Anterior cingulate cortex (tissue), 58 donors: ENCODE results near the gene BRD1.
"Not testable (repeated sequence)": the region's sequence is repeated elsewhere in the genome, so short reads cannot be mapped to it uniquely, and the experiment has no call there.

Experiments used
- DNase-seq, 58 donors: peaks; one replicate each; lab custom pipeline; 2025; lab: John Stamatoyannopoulos, UW

The BRD1 gene

DNA sequence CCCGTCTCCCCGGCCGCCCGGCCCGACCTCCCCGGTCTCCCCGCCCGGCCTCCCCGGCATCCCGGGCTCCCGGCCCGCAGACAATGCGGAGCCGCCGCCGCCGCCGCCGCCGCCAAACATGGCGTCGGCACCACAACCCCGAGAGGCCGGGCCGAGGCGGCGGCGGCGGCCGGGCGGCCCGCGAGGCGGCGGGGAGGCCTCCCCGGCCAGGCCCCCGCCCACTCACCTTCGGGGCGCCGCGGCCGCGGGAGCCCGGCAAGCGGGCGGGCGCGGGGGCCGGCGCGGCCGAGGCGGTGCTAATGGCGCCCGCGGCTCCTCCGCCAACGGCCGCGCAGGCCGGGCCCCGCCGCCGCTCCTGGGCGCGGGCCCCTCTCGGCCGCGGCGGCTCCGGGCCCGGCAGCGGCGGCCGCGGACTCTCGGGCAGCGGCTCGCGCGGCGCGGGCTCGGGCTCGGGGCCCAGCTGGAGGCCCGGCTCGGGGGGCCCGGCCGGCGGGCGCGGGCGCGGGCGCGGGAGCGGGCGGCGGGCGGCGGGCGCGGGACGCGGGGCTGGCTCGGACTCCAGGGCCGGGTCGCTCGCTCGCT lies 311 bp downstream of the BRD1 start:
- DNase-seq, result no peak

DNA sequence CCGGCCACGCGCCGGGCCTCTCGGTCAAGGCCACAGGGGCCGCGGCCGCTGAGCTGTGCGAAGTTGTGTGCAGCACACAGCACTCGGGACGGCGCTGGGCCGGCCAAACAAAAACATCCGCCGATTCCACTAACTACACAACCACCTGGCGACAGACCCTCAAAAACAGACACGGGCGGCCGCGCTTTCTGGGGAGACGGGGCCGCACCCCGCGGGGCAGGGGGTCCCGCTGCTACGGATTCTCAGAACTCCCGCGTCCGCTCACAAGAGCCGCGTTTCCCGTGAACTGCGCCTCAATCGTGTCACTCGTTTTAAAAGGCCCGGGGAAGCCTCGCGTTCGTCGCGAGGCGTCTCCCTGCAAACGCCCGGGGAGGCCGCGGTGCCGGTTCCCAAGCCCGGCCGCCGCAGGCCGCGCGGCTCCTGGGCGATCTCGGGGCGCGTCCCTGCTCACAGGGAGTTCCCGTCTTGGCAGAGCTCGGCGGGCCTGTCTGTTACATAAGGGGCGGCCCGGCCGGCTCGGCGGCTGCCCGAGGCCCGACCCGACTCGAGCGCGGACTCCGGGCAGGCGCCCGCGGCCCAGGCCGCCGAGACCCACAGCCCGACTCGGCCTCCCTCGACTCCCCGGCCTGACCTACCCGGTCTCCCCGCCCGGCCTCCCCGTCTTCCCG lies 936 bp downstream of the BRD1 start:
- peak in 11 of 58 donors; percentile 6 to 45 (median 27) for DNase-seq

DNA sequence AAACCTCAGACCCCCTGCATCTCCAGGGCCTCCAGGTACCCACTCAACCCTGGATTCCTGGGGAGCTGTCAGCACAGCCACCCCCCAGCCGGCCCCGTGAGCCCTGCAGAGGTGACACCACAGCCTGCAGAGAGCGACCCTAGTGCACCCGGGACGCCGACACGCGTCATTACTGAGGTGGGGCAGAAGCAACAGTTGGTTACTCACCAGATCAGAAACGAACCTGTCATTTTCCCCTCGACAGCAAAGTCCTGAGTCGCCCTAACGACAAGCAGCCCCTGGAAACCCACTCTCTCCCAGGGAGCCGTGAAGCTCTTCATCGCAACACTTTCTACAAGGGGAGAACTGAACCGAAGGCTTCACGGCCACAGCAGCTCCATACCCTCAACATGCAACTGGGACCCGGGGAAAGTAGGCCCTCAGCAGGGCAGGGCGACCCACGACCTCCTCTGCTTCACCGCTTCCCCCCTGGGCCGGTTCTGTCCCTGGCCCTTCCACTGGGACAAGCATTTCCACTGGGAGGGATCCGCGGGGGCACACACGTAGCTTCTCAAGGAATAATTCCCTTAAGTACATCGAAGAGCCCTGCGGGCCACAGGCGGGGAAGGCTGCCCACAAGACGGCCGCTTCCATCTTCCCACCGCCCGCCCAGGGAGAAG lies 1.6 kb downstream of the BRD1 start:
- no peak for DNase-seq

DNA sequence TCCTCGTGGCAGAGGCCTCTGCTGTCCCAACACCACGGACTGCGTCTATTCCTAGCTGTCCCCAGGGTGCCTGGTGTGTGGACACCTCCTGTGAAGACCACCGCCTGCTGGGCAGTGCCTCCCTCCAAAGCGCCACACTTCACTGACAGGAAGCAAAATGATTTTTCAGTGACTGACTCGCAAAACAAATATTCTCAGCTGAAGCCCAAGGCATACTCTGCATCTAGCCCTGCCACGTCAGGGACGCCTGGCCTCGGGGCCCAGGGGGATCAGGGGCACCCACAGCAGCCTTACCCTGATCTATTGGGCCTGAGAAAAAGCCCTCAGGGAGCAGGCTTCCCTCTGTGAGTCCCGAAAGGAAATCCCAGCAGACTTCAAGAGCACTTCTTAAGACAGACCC lies 2.2 kb downstream of the BRD1 start:
- DNase-seq, result no peak

DNA sequence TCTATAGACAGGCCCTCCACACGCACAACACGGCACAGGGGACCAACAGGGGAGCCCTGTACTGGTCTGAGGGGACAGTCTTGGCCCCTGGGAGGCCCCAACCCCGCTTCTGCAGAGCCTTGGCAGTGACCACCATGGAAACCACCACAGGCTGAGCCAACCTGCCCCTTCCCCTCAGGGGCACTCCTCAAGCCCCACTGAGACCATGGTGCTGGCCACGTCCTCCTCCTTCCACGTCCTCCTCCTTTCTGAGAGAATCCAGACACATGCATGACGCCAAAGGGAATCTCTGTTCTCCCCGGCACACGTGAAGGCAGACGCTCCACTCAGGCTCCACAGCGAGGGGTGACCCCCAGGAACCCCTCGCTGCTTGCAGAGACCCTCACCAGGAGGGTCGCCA lies 2.7 kb downstream of the BRD1 start:
- no peak for DNase-seq

DNA sequence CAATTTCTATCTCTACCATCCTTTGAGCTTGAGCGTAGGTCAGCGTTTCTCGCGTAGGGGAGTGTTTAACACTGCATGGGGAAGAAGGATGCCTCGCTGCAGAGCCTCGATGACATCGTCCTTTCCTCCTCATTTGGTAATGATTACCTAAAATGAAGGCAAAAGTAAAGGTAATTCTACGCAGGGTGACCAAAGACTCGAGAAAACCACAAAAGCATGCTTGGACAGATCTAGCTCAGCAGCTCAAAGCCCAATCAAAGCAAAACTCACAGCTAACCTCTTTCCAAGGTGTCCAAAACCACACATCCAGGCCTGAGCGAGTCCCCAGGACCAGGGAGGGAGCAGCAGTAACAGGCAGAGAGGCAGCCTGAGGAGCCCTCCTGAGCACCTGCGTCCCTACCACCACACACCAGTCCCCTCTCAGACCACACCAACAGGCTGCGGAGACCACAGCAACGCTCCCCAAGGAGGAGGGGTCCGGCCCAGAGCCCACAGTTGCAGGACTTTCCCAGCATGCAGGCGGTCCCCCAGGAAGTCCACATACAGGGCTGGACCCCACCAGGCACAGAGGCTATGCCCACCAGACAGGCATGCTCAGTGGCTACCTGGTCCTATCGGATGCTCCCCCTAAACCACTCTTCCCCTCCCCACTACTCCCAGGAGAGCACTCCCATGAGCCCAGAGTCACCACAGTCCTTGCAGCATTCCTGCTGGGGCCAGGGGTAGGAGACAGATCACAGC lies 3.3 kb downstream of the BRD1 start:
- DNase-seq, result no peak

DNA sequence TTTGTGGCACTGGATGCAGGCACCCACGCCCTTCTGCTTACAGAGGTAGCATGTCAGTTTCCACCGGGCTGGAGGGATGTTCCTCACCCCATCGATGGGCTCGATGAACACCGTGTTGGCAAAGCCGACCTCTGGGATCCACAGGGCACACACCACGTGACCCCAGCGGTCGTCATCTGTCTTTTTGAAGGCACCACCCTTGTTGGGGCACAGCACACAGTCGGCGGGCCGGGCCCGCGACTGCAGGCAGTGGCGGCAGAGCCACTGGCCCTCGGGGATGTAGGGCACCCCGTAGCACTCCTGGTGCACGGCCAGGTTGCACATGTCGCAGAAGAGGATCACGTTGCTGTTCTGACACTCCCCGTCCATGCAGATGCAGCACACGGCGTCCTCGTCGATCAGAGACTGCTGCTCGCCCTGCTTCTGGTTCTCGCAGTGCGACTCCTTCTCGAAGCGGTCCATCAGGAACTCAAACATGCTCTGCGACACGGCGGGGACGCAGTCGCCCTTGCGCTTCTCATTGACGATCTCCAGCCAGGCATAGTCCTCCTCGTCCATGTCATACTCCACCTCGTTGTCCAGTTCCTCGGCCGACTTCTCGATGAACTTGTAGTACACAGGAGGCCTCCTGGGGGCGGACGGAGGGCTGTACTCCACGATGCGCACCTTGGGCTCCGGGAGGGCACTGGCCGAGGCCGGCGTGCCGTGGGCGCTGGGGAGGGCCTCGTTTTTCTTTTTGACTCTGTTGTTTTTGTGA lies 4.2 kb downstream of the BRD1 start:
- DNase-seq, result no peak

DNA sequence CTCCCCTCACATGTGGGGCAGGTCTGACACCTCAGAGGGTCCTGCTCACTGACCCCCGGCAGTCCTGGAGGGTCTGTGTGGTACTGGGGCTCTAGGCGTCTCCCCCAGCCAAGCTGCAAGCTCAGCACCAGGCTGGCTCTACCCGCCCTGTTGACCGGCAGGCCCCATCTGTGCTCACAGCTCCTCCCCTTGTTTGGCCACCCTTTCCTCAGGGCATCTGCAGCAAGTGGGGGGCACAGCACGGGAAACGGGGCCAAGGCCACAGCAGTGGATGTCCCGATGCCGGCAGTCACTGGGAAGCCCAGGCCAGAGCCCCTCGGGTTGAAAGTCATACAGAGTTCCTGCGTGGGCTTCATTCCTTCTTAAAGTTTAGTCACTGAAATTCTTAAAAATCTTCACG lies 5.9 kb downstream of the BRD1 start:
- DNase-seq, result not testable (repeated sequence)

DNA sequence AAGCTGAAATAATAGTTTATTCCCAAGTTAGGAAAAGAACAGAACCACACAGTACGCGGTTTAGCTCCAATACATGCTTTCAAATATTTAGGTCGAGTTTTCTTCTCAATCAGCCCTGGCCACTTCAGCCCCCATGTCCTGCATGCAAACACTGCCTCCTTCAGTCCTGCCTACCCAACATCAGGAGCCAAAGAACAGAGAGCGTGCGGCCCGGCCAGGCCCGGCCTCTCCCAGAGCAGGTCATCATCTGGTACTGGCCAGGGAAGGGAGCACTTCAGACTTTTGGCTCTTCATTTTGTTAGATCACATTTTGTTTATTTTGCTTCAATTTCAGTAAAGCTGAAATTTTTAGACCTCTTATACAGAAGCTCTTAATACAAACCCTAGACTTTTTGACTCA lies 6.7 kb downstream of the BRD1 start:
- peak in 1 of 58 donors; percentile 19 for DNase-seq

DNA sequence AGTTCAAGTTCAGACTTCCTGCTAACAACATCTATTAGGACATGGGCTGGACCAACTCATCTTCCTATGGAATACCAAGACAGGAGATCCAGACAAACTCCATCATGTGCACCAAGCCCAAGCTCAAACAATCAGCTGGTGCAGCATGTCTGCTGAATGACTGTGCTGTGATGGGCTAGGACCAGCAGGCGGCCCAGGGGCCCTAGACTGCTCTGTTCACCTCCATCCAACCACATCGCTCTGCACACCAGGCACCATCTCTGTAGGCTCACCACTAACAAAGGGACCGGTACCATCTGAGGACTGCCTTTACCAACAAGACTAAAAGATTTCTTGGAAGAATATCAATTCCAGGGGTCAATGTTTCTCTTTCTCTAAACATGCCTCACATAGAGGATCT lies 10.3 kb downstream of the BRD1 start:
- no peak for DNase-seq

DNA sequence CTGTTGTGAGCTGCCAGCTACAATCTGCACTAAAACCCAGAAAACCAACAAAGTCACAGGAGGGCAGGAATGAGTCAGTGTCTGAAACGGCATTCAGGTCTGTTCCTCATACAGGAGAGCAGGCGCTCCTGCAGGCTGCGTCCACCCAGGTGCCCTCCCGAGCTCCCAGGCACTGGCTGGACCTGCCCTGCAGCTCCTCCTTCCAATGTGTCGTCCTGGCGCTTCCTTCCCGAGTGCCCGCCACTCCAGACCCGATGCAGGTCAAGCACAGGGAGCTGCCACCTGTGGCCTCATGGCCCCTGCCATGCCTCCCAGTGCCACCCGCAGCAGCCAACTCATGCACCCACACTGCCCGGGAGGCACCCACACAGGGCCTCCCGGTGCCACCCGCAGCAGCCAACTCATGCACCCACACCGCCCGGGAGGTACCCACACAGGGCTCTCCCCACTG lies 12.0 kb downstream of the BRD1 start:
- DNase-seq, result no peak

DNA sequence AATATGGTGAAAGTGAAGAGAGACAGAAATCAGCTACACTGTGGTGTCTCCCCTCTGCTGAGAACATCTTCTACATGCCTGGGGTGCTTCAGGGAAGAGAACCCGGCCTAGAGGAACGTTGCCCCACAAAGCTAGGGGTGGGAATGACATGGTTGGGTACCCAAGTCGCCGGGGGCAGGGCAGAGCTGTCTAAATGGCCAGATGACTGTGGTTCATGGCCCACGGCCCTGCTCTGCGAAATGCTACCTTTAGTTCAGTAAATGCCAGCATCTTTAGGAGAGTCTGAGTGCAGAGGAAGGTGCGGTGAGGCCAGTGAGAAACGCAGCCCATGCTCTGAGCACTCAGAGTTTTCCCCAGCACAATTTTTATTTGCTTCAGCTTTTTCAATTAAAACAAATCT lies 12.8 kb downstream of the BRD1 start:
- DNase-seq, result no peak

DNA sequence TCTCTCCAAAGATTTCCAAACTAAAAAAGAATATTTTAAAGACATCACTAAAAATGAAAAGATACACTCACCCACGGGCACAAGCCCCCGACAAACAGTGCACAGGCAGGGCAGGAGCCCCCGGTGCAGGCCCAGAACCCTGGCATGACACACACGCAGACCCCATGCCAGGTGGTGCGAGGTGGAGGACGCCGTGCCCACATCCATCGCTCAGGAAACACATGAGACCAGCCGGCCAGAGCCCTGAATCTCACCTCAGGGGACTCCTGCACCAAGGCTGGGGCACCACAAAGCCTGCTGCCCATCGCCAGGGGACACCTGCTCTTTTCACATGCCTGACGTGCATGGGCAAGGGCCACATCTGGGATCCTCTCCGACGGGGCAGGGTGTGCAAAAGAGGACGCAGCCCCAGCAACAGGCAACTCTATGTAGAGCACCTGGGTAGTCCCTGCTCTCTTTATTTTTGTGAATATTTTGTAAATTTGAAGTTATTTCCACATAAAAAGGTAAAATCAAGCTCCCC lies 13.4 kb downstream of the BRD1 start:
- no peak for DNase-seq

DNA sequence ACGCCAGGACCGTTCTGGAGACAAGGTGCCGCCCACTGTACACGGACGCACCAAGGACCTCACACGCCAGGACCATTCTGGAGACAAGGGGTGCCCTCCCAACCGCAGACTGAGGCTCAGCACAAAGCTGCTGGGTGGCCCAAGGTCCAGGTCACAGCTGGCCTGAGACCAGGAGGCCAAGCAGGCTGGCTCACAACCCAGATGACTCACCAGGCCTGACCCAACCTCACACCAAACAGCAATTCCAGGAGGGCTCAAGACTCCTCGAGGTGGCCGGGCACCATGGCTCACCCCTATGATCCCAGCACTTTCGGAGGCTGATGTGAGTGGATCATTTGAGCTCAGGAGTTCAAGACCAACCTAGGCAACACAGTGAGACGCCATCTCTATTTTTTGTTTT lies 14.8 kb downstream of the BRD1 start:
- DNase-seq, result no peak

DNA sequence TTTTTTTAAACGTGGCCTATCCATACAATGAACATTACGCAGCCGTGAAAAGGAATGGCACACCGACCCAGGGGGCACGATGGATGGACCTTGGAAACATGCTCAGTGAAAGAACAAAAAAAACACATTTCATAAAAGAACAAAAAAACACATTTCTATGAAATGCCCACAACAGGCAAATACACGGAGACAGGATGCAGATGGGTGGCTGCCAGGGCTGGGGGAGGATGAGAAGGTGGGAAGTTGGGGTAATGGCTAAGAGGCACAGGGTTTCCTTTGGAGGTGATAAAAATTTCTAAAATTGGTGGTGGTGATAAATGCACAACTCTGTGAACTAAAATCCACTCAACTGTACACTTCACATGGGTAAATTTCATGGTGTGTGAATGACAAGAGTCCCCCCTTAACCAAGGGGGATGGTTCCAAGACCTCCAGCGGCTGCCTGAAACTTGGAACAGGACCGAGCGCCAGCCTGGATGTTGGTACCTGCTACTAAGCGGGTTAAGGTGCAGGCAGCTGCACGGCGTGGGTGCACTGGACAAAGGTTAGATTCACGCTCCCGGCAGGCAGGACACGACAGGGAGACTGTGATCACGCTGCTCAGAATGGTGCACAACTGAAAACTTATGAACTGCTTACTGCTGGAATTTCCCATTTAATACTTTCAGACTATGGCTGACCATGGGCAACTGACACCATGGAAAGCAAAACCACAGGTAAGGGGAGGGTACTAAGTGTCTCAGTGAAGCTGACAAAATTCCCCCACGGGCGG lies 16.5 kb downstream of the BRD1 start:
- DNase-seq, result no peak

DNA sequence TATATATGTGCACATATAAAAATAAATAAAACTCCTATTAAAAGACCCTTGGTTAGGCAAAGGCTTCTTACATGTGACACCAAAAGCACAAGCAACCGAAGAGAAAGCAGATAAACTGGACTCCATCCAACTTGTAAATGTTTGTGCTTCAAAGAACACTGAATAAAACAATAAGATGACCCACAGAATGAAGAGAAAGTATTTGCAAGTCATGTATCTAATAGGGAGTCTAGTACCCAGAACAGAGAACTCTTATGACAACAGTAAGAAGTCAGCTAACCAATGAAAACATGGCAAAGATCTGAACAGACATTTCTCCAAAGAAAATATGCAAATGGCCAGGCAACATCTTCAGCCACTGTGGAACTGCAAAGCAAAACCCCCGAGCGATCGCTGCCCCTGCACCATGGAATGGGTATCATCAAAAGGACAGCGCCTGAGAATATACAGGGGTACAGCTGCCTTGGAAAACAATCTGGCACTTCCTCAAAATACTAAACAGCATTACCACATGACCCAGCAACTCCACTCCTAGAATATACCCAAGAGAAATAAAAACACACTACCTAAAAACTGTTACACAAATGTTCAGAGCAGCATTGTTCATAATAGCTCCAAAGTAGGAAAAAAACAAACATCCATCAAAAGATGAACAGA lies 17.2 kb downstream of the BRD1 start:
- no peak for DNase-seq

DNA sequence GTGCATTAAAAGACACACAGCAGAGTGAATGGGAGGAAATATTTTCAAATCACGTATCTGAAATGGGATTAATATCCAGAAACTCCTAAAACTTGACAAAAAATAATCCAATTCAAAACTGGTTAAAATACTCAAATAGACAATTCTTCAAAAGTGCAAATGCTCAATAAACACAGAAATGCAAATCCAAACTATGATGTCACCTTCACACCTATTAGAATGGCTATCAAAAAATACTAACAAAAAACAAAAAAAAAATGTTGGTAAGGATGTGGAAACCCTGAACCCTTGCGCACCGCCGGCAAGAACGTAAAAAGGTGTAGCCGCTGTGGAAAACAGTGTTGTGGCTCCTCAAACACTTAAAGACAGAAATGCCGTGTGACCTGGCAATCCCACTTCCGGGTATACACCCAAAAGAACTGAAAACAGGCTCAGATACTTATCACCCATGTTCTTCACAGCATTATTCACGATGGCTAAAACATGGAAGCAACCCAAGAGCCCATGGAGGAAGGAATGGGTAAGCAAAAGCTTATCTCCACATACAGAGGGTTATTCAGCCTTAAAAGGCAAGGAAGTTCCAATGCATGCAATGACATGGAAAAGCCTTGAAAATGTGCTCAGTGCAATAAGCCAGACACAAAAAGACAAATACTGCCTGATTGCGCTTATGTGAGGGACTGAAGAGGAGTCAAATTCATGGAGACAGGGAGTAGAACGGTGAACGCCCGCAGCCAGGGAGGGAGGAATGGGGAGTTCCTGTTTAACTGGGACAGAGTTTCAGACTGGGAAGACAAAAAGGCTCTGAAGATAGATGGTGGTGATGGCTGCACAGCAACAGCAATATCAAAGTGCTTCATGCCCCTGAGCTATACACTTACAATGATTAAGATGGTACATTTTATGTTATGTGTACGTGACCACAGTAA lies 19.6 kb downstream of the BRD1 start:
- DNase-seq, result no peak

DNA sequence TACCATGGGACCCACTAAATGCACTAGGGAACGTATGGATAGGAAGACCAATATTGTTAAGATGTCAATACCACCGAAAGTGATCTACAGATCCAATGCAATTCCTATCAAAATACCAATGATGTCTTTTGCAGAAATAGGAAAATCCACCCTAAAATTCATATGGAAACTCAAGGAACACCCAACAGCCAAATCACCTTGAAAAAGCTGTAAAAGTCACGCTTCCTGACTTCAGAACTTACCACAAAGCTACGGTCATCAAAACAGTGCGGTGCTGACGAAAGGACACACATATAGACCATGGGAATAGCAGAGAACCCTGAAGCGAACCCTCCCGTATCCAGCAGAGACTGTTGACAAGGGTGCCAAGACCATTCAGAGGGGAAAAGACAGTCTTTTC lies 20.5 kb downstream of the BRD1 start:
- DNase-seq, result no peak
